ENCODE data around the gene MAFB. TPM values are rescaled to one million over a fixed set of nuclear protein-coding genes. Genes with fewer than 3 reads are reported as not detected.
A peak's percentile ranks its signal among the peaks of the same experiment; 100 is the strongest.

MAFB gene
- total and polyA plus RNA-seq, 2 donors from 2014 or later: 10.4 to 39.6 TPM

DNA sequence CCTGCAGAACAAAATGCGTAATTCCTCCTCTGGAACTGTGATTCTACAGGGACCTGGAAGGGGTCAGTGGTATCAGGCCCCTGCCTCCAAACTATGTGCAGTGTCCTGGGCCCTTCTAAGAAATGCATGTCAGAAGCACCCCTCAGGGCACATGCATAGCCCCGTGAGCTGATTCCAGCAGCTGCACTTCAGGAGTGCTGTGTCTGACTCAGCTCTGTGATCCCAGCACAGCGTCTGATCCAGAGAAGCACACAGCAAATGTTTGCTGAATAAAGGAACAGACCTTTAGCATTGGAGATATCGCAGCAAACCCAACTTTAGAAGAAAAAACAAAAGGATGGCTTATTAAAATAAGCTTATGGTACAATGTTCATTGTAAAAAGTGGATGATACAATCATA is 15.8 kb upstream of the MAFB start:
- H3K9ac ChIP-seq (ENCODE audit: low read length in 3 of 3): no peak overlapping the region
- no peaks in the 10 kb centered on the region for H3K27me3 ChIP-seq (ENCODE audit: control insufficient read depth, insufficient read depth, low read length)
- no peaks in the 10 kb centered on the region for H3K36me3 ChIP-seq (ENCODE audit: control insufficient read depth in 2 of 3, insufficient read depth in 3 of 3, low read length in 3 of 3)
- peaks cover 0 to 4% (median 0%) of the 10 kb centered on the region in 3 donors for H3K4me1 ChIP-seq (ENCODE audit: control insufficient read depth in 2 of 3, insufficient read depth in 2 of 3, low read depth in 1 of 3, low read length in 3 of 3)
- TF ChIP-seq CTCF (IDR thresholded peaks at IDR 0.05; ENCODE audit: borderline replicate concordance, extremely low read depth, insufficient read depth): no peak
- no peaks in the 10 kb centered on the region for H3K9me3 ChIP-seq (ENCODE audit: control insufficient read depth in 2 of 3, insufficient read depth in 1 of 3, low read length in 3 of 3)
- H3K4me3 ChIP-seq (ENCODE audit: low read length in 3 of 3): no peak overlapping the region
- FAIRE-seq (no peak), DNase-seq (no peak)
- intact Hi-C loops (cut with DNase I): no loop called here
- H3K27ac ChIP-seq (ENCODE audit: low read depth in 2 of 2, low read length in 2 of 2): no peak overlapping the region

- intact Hi-C loops (cut with DNase I): no loop called here
- H3K9me3 ChIP-seq (ENCODE audit: control insufficient read depth in 2 of 3, insufficient read depth in 1 of 3, low read length in 3 of 3): no peaks in the 10 kb centered on the region
- no peaks in the 10 kb centered on the region for H3K27me3 ChIP-seq (ENCODE audit: control insufficient read depth, insufficient read depth, low read length)
- H3K9ac ChIP-seq (ENCODE audit: low read length in 3 of 3): no peak overlapping the region
- no peak for TF ChIP-seq CTCF (IDR thresholded peaks at IDR 0.05; ENCODE audit: borderline replicate concordance, extremely low read depth, insufficient read depth)
- H3K4me1 ChIP-seq (ENCODE audit: control insufficient read depth in 2 of 3, insufficient read depth in 2 of 3, low read depth in 1 of 3, low read length in 3 of 3): peaks cover 0 to 4% (median 0%) of the 10 kb centered on the region in 3 donors
- H3K36me3 ChIP-seq (ENCODE audit: control insufficient read depth in 2 of 3, insufficient read depth in 3 of 3, low read length in 3 of 3): no peaks in the 10 kb centered on the region
- no peak overlapping the region for H3K27ac ChIP-seq (ENCODE audit: low read depth in 2 of 2, low read length in 2 of 2)
- DNase-seq: peak in 3 of 5 donors; percentile 15 to 54 (median 24)
- no peak for FAIRE-seq
- H3K4me3 ChIP-seq (ENCODE audit: low read length in 3 of 3): no peak overlapping the region
Observed at GRCh38 chr20:40703975-40704530, 15.0 kb upstream of the MAFB start.

GRCh38 chr20:40702504-40702903 is 13.5 kb upstream of the MAFB start:
- Histone ChIP-seq H3K27ac (ENCODE audit: low read depth in 2 of 2, low read length in 2 of 2) (no peak overlapping the region), H3K27me3 (ENCODE audit: control insufficient read depth, insufficient read depth, low read length) (no peaks in the 10 kb centered on the region), H3K4me3 (ENCODE audit: low read length in 3 of 3) (no peak overlapping the region), H3K36me3 (ENCODE audit: control insufficient read depth in 2 of 3, insufficient read depth in 3 of 3, low read length in 3 of 3) (no peaks in the 10 kb centered on the region), H3K4me1 (ENCODE audit: control insufficient read depth in 2 of 3, insufficient read depth in 2 of 3, low read depth in 1 of 3, low read length in 3 of 3) (peaks cover 0 to 4% (median 0%) of the 10 kb centered on the region in 3 donors), H3K9me3 (ENCODE audit: control insufficient read depth in 2 of 3, insufficient read depth in 1 of 3, low read length in 3 of 3) (no peaks in the 10 kb centered on the region), H3K9ac (ENCODE audit: low read length in 3 of 3) (no peak overlapping the region)
- DNase-seq (no peak), FAIRE-seq (no peak)
- intact Hi-C loops (cut with DNase I): no loop called here
- no peak for TF ChIP-seq CTCF (IDR thresholded peaks at IDR 0.05; ENCODE audit: borderline replicate concordance, extremely low read depth, insufficient read depth)

GRCh38 chr20:40698744-40699143 is 9.7 kb upstream of the MAFB start:
- FAIRE-seq: no peak

More at GRCh38 chr20:40698744-40699143, 9.7 kb upstream of the MAFB start:
- Histone ChIP-seq H3K9me3 (ENCODE audit: control insufficient read depth in 2 of 3, insufficient read depth in 1 of 3, low read length in 3 of 3) (no peaks in the 10 kb centered on the region), H3K27ac (ENCODE audit: low read depth in 2 of 2, low read length in 2 of 2) (no peak overlapping the region), H3K27me3 (ENCODE audit: control insufficient read depth, insufficient read depth, low read length) (peaks cover 10% of the 10 kb centered on the region), H3K4me3 (ENCODE audit: low read length in 3 of 3) (no peak overlapping the region), H3K36me3 (ENCODE audit: control insufficient read depth in 2 of 3, insufficient read depth in 3 of 3, low read length in 3 of 3) (no peaks in the 10 kb centered on the region), H3K4me1 (ENCODE audit: control insufficient read depth in 2 of 3, insufficient read depth in 2 of 3, low read depth in 1 of 3, low read length in 3 of 3) (no peaks in the 10 kb centered on the region), H3K9ac (ENCODE audit: low read length in 3 of 3) (no peak overlapping the region)
- TF ChIP-seq CTCF (IDR thresholded peaks at IDR 0.05; ENCODE audit: borderline replicate concordance, extremely low read depth, insufficient read depth): no peak
- intact Hi-C loops (cut with DNase I): loop anchor here (10.0 kb wide), 1 partner anchor 814 kb away; no protein-coding TSS in a partner anchor
- DNase-seq: no peak

Measured in kidney (tissue), 14 donors.